Measurements from ENCODE around the gene FIBIN. TPM values are rescaled to one million over a fixed set of nuclear protein-coding genes. Genes with fewer than 3 reads are reported as not detected.

FIBIN gene
- total RNA-seq, 1 experiment from 2014 or later: not detected

GRCh38 chr11:26953770-26954392, 40.0 kb upstream of the FIBIN start:
- no peak for DNase-seq
- BruUV-seq (replicated peaks): no TSS peak
- CTCF ChIA-PET: no interaction called here

DNA sequence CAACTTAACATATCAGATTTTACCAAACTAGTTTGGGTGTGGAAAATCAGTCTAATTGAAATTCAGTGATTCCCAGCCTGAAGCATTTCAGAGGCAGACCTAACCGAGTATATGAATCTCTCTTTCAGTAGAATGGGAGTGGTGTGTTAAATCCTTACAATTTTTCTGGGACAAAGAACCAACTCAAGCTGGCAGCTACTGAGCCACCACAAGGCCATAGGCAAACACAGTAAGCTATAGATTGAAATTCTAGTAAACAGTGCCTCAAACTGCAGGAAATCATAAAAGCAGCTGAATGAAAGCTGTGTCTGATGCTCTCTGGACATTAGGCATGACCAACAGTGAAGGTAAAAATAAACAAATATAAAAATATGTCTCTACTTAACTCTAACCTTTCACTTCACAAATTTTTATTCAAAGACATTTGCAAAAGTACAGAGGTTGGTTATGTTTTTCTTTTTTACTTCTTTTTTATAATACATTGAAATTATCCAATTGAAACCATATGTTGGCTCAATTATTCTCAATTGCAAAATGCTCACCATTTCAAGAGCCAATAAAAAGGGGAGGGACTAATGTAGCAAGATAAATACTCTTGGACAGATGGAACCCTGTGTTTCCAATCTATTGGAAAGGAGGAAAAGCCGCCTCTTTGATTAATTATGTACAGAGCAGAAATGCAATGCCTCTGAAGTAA, 35.8 kb upstream of the FIBIN start:
- no peaks in the 10 kb centered on the region for H3K9me2 ChIP-seq (ENCODE audit: insufficient read depth)
- H3K36me3 ChIP-seq (ENCODE audit: low read depth): no peaks in the 10 kb centered on the region
- H3K4me2 ChIP-seq: no peak overlapping the region
- no peak overlapping the region for H3K27ac ChIP-seq
- no TSS peak for BruUV-seq (replicated peaks)
- H3K4me1 ChIP-seq (replicated peaks; ENCODE audit: insufficient read depth): no peaks in the 10 kb centered on the region
- no peaks in the 10 kb centered on the region for H3K9me3 ChIP-seq (ENCODE audit: insufficient read depth, low read depth)
- H4K20me1 ChIP-seq (ENCODE audit: insufficient read depth): no peaks in the 10 kb centered on the region
- intact Hi-C loops (cut with micrococcal nuclease; ENCODE audit: unreplicated experiment): no loop called here
- no peaks in the 10 kb centered on the region for H3F3A ChIP-seq (ENCODE audit: insufficient read depth, low read depth)
- H3K79me2 ChIP-seq (ENCODE audit: low read depth): no peaks in the 10 kb centered on the region
- POLR2A ChIA-PET (ENCODE audit: unreplicated experiment): no interaction called here
- TF ChIP-seq, protein P1, sequence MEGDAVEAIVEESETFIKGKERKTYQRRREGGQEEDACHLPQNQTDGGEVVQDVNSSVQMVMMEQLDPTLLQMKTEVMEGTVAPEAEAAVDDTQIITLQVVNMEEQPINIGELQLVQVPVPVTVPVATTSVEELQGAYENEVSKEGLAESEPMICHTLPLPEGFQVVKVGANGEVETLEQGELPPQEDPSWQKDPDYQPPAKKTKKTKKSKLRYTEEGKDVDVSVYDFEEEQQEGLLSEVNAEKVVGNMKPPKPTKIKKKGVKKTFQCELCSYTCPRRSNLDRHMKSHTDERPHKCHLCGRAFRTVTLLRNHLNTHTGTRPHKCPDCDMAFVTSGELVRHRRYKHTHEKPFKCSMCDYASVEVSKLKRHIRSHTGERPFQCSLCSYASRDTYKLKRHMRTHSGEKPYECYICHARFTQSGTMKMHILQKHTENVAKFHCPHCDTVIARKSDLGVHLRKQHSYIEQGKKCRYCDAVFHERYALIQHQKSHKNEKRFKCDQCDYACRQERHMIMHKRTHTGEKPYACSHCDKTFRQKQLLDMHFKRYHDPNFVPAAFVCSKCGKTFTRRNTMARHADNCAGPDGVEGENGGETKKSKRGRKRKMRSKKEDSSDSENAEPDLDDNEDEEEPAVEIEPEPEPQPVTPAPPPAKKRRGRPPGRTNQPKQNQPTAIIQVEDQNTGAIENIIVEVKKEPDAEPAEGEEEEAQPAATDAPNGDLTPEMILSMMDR (conservative IDR thresholded peaks at IDR 0.05): no peak
- no peak for TF ChIP-seq EZH2 (IDR thresholded peaks at IDR 0.05; ENCODE audit: low read depth)
- no peak for DNase-seq
- CTCF ChIA-PET: no interaction called here
- H3K27me3 ChIP-seq (ENCODE audit: insufficient read depth, low read depth): no peaks in the 10 kb centered on the region
- no peak overlapping the region for H3K4me3 ChIP-seq
- H2AFZ ChIP-seq: no peak overlapping the region

More at GRCh38 chr11:26953770-26954392, 40.0 kb upstream of the FIBIN start:
- Histone ChIP-seq H3K9me3 (ENCODE audit: insufficient read depth, low read depth) (no peaks in the 10 kb centered on the region), H3K27me3 (ENCODE audit: insufficient read depth, low read depth) (no peaks in the 10 kb centered on the region), H3K4me3 (no peak overlapping the region), H3K4me2 (no peak overlapping the region), H2AFZ (no peak overlapping the region), H3K4me1 (replicated peaks; ENCODE audit: insufficient read depth) (no peaks in the 10 kb centered on the region), H4K20me1 (ENCODE audit: insufficient read depth) (no peaks in the 10 kb centered on the region), H3K36me3 (ENCODE audit: low read depth) (no peaks in the 10 kb centered on the region), H3F3A (ENCODE audit: insufficient read depth, low read depth) (no peaks in the 10 kb centered on the region), H3K9me2 (ENCODE audit: insufficient read depth) (no peaks in the 10 kb centered on the region), H3K79me2 (ENCODE audit: low read depth) (no peaks in the 10 kb centered on the region), H3K27ac (no peak overlapping the region)
- intact Hi-C loops (cut with micrococcal nuclease; ENCODE audit: unreplicated experiment): no loop called here
- POLR2A ChIA-PET (ENCODE audit: unreplicated experiment): no interaction called here
- TF ChIP-seq EZH2 (IDR thresholded peaks at IDR 0.05; ENCODE audit: low read depth): no peak
- TF ChIP-seq, protein P1 (conservative IDR thresholded peaks at IDR 0.05): no peak

DNA sequence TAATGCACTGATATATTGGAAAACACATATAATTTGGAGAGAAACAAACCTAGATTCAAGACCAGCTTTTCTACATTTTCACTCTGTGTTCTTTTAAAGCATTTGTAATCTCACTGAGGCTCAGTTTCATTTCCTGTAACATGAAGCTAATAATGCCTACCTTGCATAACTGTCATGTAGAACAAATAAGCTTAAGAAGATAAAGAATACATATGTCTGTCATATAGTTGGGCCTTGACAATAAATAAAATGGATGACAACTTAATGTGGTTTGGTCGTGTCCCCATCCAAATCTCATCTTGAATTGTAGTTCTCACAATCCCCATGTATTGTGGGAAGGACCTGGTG, 35.2 kb upstream of the FIBIN start:
- Histone ChIP-seq H2AFZ (no peak overlapping the region), H3K4me3 (no peak overlapping the region), H3K9me3 (ENCODE audit: insufficient read depth, low read depth) (no peaks in the 10 kb centered on the region), H3K4me2 (no peak overlapping the region), H3F3A (ENCODE audit: insufficient read depth, low read depth) (no peaks in the 10 kb centered on the region), H3K4me1 (replicated peaks; ENCODE audit: insufficient read depth) (no peaks in the 10 kb centered on the region), H4K20me1 (ENCODE audit: insufficient read depth) (no peaks in the 10 kb centered on the region), H3K79me2 (ENCODE audit: low read depth) (no peaks in the 10 kb centered on the region), H3K36me3 (ENCODE audit: low read depth) (no peaks in the 10 kb centered on the region), H3K9me2 (ENCODE audit: insufficient read depth) (no peaks in the 10 kb centered on the region), H3K27me3 (ENCODE audit: insufficient read depth, low read depth) (no peaks in the 10 kb centered on the region), H3K27ac (no peak overlapping the region)
- TF ChIP-seq EZH2 (IDR thresholded peaks at IDR 0.05; ENCODE audit: low read depth): no peak
- TF ChIP-seq, protein P1 (conservative IDR thresholded peaks at IDR 0.05): no peak
- intact Hi-C loops (cut with micrococcal nuclease; ENCODE audit: unreplicated experiment): no loop called here
- no peak for DNase-seq
- no TSS peak for BruUV-seq (replicated peaks)
- ChIA-PET POLR2A (ENCODE audit: unreplicated experiment) (no interaction called here), CTCF (no interaction called here)
